Activated CD8-positive, alpha-beta memory T cell treated with anti-CD3 and anti-CD28 coated beads, Interleukin-2, amount 50 U/mL, for 4 hours (primary cell): ENCODE data around the gene SNAPC2.
"Not testable (repeated sequence)": the region's sequence is repeated elsewhere in the genome, so short reads cannot be mapped to it uniquely, and the experiment has no call there.

Source experiments
- DNase-seq: peaks from one replicate; pipeline ENCODE4 v3.0.0-alpha.2; 2020

Gene SNAPC2

DNA sequence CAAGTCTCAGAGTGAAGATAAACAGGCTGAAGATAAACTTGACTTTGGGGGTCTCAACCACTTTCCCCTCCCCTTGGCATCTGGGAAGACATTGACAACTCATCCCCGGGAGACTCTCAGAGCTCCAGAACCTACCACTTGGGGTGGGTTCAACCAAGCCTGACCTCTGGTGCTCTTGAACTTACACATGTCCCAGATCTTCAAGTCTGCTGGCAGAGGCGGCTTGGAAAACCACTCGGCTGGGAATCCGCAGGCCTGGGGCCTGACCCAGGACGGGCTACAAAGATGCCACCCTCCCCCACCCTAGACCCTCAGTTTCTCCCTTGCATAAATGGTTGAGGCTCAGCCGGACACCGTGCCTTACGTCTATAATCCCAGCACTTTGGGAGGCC is 31.3 kb upstream of the SNAPC2 start:
- DNase-seq, result no peak

DNA sequence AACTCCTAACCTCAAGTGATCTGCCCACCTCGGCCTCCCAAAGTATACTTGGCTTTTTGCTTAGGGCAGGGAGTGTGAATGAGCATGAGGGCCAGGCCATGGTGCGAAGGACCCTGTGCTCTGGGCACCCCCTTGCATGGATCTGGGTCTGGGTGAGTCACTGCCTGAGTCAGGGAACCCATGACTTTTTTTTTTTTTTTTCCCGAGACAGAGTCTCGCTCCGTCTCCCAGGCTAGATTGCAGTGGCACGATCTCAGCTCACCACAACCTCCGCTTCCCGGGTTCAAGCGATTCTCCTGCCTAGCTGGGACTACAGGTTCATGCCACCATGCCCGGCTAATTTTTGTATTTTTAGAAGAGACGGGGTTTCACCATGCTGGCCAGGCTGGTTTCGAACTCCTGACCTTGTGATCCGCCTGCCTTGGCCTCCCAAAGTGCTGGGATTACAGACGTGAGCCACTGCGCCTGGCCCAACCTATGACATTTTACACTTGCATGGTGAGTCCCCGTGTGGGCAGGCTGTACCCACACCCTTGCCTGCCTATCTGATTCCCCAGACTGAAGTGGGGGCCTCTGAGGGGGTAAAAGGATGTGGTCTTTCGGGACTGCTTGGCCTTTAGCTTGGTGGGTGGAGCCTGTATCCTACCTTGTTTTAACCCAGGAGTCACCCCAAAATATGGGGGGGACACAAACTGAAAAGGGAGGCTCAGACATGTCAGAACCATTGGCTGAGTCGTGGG is 26.6 kb upstream of the SNAPC2 start:
- DNase-seq, result not testable (repeated sequence)

GRCh38 chr19:7894612-7895309 is 25.4 kb upstream of the SNAPC2 start:
- DNase-seq, result no peak

DNA sequence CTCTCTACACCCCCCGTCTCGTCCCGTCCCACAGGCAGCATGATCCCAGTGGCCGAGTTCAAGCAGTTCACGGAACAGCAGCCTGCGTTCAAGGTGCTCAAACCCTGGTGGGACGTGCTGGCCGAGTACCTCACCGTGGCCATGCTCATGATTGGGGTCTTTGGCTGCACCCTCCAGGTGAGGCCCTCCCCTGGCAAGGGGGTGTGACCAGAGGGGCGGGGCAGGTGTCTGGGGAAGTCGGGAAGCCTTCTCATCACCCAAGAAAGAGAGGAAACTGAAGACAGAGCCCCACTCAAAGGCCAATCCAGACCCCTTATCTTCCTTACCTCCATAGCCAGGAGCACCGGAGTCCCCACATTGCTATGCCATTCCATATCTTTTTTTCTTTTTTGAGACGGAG is 24.6 kb upstream of the SNAPC2 start:
- DNase-seq, result no peak

DNA sequence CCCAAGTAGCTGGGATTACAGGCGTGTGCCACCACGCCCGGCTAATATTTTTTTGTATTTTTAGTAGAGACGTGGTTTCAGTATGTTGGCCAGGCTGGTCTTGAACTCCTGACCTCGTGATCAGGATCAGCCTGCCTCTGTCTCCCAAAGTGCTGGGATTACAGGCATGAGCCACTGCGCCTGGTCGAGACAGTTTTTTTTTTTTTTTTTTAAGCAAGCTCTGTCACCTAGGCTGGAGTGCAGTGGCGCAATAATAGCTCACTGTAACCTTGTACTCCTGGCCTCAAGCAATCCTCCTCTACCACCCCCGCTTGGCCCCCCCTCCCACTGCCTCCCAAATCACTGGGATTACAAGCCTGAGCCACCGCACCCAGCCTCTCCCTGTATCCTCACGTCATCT is 22.8 kb upstream of the SNAPC2 start:
- DNase-seq, result no peak

DNA sequence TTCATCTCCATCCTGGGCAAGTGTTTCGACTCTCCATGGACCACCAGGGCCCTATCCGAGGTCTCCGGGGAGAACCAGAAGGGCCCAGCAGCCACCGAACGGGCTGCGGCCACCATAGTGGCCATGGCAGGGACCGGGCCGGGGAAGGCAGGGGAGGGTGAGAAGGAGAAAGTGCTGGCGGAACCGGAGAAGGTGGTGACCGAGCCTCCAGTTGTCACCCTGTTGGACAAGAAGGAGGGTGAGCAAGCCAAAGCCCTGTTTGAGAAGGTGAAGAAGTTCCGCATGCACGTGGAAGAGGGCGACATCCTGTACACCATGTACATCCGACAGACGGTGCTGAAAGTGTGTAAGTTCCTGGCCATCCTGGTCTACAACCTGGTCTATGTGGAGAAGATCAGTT is 21.2 kb upstream of the SNAPC2 start:
- no peak for DNase-seq

DNA sequence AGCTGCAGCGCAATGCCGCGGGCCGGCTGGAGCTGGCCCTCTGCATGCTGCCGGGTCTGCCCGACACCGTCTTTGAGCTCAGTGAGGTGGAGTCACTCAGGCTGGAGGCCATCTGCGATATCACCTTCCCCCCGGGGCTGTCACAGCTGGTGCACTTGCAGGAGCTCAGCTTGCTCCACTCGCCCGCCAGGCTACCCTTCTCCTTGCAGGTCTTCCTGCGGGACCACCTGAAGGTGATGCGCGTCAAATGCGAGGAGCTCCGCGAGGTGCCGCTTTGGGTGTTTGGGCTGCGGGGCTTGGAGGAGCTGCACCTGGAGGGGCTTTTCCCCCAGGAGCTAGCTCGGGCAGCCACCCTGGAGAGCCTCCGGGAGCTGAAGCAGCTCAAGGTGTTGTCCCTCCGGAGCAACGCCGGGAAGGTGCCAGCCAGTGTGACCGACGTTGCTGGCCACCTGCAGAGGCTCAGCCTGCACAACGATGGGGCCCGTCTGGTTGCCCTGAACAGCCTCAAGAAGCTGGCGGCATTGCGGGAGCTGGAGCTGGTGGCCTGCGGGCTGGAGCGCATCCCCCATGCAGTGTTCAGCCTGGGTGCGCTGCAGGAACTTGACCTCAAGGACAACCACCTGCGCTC is 20.3 kb upstream of the SNAPC2 start:
- no peak for DNase-seq

DNA sequence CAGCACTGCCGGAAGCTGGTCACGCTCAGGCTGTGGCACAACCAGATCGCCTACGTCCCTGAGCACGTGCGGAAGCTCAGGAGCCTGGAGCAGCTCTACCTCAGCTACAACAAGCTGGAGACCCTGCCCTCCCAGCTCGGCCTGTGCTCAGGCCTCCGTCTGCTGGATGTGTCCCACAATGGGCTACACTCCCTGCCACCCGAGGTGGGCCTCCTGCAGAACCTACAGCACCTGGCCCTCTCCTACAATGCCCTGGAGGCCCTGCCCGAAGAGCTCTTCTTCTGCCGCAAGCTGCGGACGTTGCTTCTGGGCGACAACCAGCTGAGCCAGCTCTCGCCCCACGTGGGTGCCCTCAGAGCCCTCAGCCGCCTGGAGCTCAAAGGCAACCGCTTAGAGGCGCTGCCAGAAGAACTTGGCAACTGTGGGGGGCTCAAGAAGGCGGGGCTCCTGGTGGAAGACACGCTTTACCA is 19.7 kb upstream of the SNAPC2 start:
- DNase-seq, result no peak

DNA sequence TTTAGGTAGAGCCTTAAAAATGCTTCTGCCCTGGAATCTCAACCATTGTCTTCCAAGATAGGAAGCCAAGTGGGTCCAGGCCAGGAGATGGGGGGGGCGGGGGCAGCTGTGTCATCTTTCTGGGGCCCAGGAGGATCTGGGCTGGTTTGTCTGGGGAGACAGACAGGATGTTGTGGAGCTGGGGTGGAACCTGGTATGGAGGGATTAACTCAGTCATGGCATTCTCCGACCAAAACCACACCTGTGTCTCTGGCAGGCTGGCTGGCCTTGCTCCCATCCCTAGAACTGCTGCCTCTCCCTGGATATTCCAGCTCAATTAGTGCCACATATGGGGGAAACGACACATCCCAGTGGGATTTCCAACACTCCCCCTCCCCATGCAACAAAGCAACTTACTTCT is 19.2 kb upstream of the SNAPC2 start:
- no peak for DNase-seq

DNA sequence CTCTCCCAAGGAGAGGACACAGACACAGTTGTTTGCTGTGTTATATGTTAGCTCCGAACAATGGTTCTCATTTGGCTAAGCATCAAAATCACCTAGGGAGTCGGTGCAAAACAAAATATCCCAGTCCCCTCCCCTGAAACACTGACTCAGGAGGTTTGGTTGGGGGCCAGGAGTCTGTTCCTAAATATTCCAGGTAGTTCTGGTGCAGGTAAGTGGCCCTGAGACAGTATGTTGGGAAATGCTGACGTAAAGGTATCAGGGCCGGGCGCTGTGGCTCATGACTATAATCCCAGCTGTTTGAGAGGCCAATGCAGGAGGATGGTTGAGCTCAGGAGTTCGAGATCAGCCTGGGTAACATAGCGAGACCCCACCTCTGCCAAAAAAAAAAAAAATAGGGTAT is 18.8 kb upstream of the SNAPC2 start:
- no peak for DNase-seq

DNA sequence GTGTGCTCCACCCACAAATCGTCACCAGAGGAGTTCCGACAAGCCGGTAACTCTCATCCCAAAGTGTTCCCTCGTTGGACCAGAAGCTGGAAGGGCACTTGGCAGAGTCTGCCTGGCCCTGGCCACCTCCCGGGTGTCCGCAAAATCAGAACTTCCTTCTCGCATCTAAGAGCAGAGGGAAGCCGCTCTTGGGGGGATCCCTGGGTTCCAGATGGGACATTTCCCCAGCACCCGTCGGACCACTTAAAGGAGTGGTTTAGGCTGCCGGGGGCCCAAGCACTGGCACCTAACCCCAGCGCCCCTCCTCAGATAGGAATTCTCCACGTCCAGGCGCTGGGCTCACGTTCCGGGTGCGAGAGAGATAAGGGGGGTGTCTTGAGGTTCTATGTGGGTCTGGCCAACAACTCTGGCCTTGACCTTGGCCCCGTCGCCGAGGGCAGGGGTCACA is 17.3 kb upstream of the SNAPC2 start:
- no peak for DNase-seq

- peak; percentile 100 for DNase-seq
These were observed 16.7 kb upstream of the SNAPC2 start, which contains the start of gene MAP2K7 for GRCh38 chr19:7903244-7904073. Gene MAP2K7, plus strand, starts transcription at chr19:7903877. Its CDS starts 68 bp downstream, at chr19:7903945.

- DNase-seq, result peak; percentile 65
These were observed 15.8 kb upstream of the SNAPC2 start for GRCh38 chr19:7904074-7905020.

DNA sequence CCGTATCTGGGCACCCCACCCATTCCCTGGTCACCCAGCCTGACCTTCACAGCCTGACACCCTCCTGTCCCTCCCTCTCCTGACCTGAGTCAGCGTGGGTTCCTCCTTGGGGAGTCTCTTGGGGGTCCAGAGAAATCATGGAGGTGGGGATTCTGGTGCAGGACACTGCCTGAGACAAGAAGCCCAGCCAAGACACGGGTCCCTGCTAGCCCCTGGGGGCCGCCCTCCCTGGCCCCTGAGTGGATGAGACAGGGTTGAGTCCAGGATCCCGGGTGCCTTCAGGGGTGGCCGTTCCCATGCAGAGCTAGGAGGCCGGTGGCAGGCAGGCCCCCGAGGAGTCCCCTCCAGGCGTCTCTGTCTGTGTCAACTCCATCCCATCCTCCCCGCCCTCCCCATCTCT is 14.9 kb upstream of the SNAPC2 start:
- no peak for DNase-seq

DNA sequence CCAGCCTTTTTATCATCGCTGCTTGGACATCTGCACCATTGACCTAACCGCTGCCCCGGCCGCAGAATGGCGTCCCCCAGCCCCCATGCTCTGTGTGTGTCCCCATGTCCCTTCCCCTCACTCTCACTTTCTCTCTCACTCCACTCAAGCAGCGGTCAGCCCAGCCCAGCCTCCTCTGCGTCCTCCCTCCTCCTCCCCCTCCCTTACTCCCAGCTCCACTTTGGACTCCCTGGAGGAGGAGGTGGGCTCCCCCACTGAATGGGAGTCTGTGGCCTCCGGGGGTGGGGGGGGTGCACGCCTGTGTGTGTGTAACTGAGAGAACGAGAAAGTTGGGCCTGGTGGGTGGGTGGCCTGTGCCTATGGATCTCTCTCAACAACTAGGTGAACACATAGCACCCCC is 14.3 kb upstream of the SNAPC2 start:
- DNase-seq, result no peak

DNA sequence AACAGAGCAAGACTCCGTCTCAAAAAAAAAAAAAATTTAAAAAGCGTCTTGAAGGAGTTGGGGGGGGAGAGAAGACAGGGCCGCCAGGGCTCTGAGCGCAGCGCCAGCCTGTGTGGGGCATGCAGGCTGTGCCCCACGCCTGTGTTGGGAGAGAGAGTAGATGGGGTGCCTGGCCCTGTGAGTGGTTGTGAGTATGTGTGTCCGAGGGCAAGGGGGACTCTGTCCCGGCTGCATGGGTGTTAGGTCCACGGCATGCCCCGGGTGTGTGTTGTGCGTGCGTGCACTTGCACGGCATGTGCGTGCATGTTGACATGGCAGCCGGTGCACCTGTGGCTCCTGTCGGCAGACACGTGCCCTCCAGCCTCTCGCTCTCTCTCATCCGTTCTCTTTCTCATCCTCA is 13.0 kb upstream of the SNAPC2 start:
- DNase-seq, result no peak

GRCh38 chr19:7907544-7907943 is 12.6 kb upstream of the SNAPC2 start:
- no peak for DNase-seq

GRCh38 chr19:7908078-7908699 is 11.9 kb upstream of the SNAPC2 start:
- no peak for DNase-seq

DNA sequence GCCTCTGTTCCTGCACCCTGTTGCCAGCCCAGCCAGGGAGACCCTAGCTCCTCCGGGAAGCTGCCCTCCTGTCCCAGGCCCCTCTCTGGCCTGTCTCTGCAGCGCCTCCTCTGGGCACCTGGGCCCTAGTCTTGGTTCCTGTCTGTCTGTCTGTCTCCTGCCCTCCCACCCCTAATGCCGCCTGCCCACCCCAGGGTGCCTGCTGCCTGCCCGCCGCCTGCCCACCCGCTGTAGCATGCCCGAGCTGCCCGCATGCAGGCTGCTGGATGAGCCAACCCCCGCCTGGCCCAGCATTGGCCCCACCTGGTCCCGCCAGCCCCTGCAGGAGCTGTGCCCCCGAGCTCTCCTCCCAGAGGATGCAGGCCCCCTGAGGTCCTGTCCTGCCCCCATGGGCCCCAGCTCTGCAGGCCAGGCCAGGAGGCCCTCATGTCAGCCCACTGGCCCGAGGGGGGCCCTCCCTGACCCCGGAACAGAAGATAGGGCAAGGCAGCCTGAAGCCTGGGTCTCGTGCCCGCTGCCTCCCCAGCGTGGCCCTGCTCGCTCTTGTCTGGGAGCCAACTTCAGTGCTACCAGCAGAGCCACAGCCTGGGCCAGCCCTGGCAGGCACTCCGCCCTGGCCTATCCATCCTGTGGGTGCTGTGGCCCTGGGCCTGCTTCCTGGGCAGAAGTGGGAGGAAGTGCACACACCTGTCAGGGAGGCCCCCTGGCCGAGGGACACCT is 11.2 kb upstream of the SNAPC2 start:
- no peak for DNase-seq

- DNase-seq, result no peak
These were observed 10.6 kb upstream of the SNAPC2 start for GRCh38 chr19:7909471-7910067.
